Activated naive CD8-positive, alpha-beta T cell treated with anti-CD3 and anti-CD28 coated beads for 36 hours (primary cell): ENCODE data around the gene FAM241A. TPM values are rescaled to one million over a fixed set of nuclear protein-coding genes. Genes with fewer than 3 reads are reported as not detected.

Experiments used
- DNase-seq: peaks from one replicate; pipeline ENCODE4 v3.0.0; 2021
- H3K27ac Mint-ChIP-seq: one replicate; pipeline ENCODE4 v1.8.0; 2022; ENCODE audit warnings: mild to moderate bottlenecking, moderate library complexity, mixed read lengths
- H3K27me3 Mint-ChIP-seq: one replicate; pipeline ENCODE4 v1.8.0; 2022; ENCODE audit warnings: mild to moderate bottlenecking, mixed read lengths
- H3K36me3 Mint-ChIP-seq: one replicate; pipeline ENCODE4 v1.8.0; 2021; ENCODE audit warnings: mild to moderate bottlenecking, mixed read lengths
- H3K4me1 Mint-ChIP-seq: one replicate; pipeline ENCODE4 v1.8.0; 2021; ENCODE audit warnings: mixed read lengths
- H3K4me3 Mint-ChIP-seq: one replicate; pipeline ENCODE4 v1.8.0; 2022; ENCODE audit warnings: mild to moderate bottlenecking, moderate library complexity, mixed read lengths
- H3K9me3 Mint-ChIP-seq: one replicate; pipeline ENCODE4 v1.8.0; 2022; ENCODE audit warnings: mixed read lengths
- total RNA-seq, 2 experiments: library from RNA; stranded (reverse); gene quantifications; one replicate each; pipeline ENCODE4 v1.2.3, GENCODE V29; 2021

Gene FAM241A
- total RNA-seq, 2 experiments from 2014 or later: 7.4 to 7.5 TPM

DNA sequence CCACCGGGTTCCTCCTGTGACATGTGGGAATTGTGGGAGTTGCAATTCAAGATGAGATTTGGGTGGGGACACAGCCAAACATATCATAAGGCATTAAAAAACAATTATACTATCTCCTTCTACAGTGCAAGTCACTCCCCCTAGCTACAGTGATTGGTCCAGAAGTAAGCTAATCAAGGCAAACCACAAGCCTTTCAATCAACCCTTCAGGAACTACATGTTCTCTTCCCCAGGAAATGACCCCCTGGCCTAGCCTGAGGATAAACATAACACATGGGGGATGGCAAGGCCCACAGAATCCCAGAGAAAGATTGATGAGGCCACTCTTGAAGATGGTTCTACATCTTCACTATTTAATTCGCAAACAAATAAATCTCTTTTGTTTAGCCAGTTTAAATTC is 25.2 kb upstream of the FAM241A start:
- no peak for DNase-seq
- Mint-ChIP-seq H3K9me3 (peaks cover 5% of the 10 kb centered on the region), H3K36me3 (peaks cover 6% of the 10 kb centered on the region), H3K4me3 (peak overlapping the region; percentile 12), H3K4me1 (peaks cover 21% of the 10 kb centered on the region), H3K27ac (peak overlapping the region; percentile 97), H3K27me3 (peaks cover 9% of the 10 kb centered on the region)

DNA sequence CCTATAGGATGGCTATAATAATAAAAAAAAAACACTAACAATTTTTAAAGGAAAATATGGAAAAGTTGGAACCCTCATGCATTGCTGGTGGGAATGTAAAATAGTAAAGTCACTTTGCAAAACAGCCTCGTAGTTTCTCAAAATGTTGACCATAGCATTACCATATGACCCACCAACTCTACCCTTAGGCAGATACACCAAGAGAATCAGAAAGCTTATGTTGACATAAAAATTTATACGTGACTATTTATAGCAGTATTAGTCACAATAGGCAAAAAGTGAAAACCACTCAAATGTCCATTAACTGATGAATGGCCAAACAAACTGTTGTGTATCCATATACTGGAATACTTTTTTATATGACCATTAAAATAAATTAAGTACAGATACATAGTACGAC is 19.8 kb upstream of the FAM241A start:
- Mint-ChIP-seq H3K4me3 (no peak overlapping the region), H3K9me3 (peaks cover 2% of the 10 kb centered on the region), H3K27me3 (peaks cover 13% of the 10 kb centered on the region), H3K27ac (no peak overlapping the region), H3K36me3 (peaks cover 3% of the 10 kb centered on the region), H3K4me1 (peaks cover 7% of the 10 kb centered on the region)
- no peak for DNase-seq

DNA sequence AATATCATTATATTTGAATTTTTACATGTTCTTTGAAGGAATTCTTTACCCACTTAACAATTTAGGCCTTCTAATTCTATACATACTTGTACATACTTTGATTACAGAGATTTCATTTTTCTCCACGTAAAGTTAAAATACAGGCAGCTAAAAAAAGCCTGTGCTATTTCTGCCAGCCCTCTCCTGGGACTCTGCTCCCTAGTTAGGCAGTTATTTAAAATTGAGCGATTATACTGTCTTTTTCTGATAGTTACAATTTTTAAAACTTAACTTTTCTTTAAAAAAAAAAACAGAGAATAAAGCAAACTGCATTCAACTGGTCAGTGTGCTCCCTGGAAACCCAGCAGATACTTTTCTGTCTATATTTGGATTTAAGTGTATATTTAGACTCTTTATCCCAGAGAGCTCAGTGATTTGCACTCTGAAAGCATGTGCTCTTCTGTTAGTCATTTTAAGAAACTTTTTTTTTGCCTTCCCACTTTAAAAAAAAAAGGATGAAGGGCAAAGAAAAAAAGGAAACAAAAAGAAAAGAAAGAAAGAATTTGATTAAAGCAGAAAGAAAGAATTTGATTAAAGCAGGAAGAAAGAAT is 18.1 kb upstream of the FAM241A start:
- no peak overlapping the region for H3K27ac Mint-ChIP-seq
- peaks cover 5% of the 10 kb centered on the region for H3K4me1 Mint-ChIP-seq
- no peak overlapping the region for H3K4me3 Mint-ChIP-seq
- peaks cover 13% of the 10 kb centered on the region for H3K27me3 Mint-ChIP-seq
- H3K36me3 Mint-ChIP-seq: no peaks in the 10 kb centered on the region
- no peak for DNase-seq
- no peaks in the 10 kb centered on the region for H3K9me3 Mint-ChIP-seq

DNA sequence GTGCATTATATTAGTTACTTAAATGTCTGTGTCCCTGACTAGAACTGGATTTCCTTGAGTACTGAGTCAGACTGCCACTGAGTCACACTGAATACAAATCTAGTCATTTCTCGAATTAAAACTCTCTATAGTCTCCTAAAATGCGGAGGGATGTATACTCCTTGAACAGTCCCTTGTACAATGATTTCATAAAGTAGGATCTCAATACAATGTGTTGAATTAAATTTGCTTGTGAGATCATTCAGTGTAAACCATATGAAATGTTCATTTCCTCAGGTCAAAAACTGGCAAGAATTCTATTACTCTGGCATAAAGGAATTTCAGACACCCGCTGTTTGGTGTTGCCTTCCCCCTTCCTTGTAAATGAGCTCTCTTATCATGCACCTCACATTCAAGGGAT is 17.5 kb upstream of the FAM241A start:
- Mint-ChIP-seq H3K9me3 (no peaks in the 10 kb centered on the region), H3K4me3 (no peak overlapping the region), H3K36me3 (no peaks in the 10 kb centered on the region), H3K27ac (no peak overlapping the region), H3K4me1 (peaks cover 5% of the 10 kb centered on the region), H3K27me3 (peaks cover 13% of the 10 kb centered on the region)
- DNase-seq: no peak

DNA sequence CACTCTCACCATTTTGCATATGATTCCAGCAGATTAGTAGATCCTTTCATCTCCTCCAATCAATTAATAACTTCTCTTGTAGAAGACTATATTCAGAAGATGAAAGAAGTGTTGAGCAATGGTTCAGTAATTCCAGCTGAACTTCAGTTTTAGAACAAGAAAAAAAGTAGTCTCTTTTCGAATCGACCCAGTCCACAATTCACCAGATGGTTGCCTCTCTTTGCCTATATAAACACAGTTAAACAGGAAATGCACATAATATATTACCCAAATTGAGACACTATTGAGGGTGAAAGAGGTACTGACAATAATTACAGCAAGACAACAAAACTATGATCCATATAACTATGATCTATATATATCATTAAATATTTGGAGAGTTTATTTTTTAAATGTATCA is 16.8 kb upstream of the FAM241A start:
- no peak for DNase-seq
- Mint-ChIP-seq H3K9me3 (no peaks in the 10 kb centered on the region), H3K36me3 (no peaks in the 10 kb centered on the region), H3K4me3 (no peak overlapping the region), H3K4me1 (peaks cover 5% of the 10 kb centered on the region), H3K27me3 (peaks cover 17% of the 10 kb centered on the region), H3K27ac (no peak overlapping the region)

DNA sequence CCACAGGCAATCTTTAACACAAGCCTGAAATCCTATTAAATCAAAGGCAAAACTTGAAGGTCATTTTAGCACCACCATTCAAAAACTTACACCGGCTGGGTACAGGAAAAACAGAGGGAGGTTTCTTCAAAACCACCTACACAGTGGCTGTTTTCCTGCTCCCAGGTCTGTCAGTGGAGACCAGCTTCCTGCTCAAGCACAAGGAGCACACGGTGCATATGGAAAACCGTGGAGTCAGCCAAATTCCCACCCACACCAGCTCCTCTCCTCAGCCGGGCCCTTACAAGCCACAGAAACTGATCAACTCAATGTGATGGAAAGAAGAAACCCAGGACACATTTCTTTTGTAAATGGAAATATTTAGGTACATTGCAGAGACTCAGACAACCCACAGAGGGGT is 14.3 kb upstream of the FAM241A start:
- Mint-ChIP-seq H3K9me3 (no peaks in the 10 kb centered on the region), H3K27me3 (peaks cover 5% of the 10 kb centered on the region), H3K27ac (no peak overlapping the region), H3K4me3 (no peak overlapping the region), H3K36me3 (no peaks in the 10 kb centered on the region), H3K4me1 (peaks cover 5% of the 10 kb centered on the region)
- DNase-seq: no peak

DNA sequence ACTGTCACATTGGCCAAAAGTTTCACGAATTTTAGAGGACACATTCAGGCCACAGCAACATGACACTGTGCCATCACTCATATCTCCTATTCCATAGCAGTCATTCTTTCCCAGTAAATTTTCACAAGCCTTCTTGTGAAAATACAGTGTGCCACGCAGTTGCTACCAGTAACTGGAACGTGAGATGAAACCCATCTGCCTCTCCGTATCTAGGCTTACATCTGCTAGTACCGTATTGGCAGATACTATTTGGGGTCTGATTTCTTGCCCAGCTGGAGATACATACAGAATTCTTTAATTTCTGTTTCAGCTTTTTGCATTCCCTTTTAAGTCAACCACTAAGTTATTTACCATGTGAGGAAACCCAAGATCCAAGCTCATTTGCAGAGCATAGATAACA is 8.7 kb upstream of the FAM241A start:
- Mint-ChIP-seq H3K4me3 (no peak overlapping the region), H3K4me1 (no peaks in the 10 kb centered on the region), H3K27me3 (peaks cover 4% of the 10 kb centered on the region), H3K9me3 (no peaks in the 10 kb centered on the region), H3K27ac (no peak overlapping the region), H3K36me3 (no peaks in the 10 kb centered on the region)
- DNase-seq: no peak

DNA sequence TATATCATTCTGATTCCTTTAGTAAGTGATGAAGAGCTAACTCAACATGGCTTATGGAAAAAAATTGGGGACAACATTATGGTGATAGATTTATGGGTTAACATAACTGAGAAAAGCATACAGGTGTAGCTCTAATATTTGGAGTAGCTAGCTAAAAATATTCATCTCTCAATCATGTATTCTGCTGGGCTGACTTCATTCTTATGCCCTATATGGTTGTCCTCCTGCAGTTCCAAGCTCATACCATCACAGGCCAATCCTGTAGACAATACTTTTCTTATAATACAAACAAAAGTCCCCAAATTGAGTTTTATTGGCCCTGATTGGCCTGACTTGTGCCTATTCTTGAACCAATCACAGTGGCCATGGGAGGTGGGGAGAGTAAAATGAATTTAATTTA is 6.7 kb upstream of the FAM241A start:
- DNase-seq: no peak
- no peaks in the 10 kb centered on the region for H3K27me3 Mint-ChIP-seq
- H3K9me3 Mint-ChIP-seq: no peaks in the 10 kb centered on the region
- H3K36me3 Mint-ChIP-seq: no peaks in the 10 kb centered on the region
- H3K4me1 Mint-ChIP-seq: no peaks in the 10 kb centered on the region
- H3K27ac Mint-ChIP-seq: no peak overlapping the region
- no peak overlapping the region for H3K4me3 Mint-ChIP-seq

DNA sequence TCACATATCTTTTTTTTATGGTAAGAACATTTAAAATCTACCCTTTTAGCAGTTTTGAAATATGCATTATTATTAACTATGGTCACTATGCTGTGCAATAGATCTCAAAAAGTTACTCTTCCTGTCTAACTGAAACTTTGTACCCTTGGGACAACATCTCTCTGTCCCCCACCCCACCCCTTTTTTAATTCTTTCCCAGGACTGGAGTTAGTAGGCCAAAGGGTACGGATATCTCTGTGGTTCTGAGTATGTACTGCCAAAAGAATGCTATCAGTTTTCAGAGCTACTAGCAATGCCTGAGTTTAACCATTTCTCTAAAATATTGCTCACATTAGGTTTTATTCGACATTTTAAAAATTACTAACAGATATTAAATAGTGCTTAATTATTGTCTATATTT is 4.7 kb upstream of the FAM241A start:
- Mint-ChIP-seq H3K36me3 (no peaks in the 10 kb centered on the region), H3K4me1 (peaks cover 7% of the 10 kb centered on the region), H3K9me3 (no peaks in the 10 kb centered on the region), H3K27me3 (no peaks in the 10 kb centered on the region), H3K4me3 (no peak overlapping the region), H3K27ac (no peak overlapping the region)
- no peak for DNase-seq

DNA sequence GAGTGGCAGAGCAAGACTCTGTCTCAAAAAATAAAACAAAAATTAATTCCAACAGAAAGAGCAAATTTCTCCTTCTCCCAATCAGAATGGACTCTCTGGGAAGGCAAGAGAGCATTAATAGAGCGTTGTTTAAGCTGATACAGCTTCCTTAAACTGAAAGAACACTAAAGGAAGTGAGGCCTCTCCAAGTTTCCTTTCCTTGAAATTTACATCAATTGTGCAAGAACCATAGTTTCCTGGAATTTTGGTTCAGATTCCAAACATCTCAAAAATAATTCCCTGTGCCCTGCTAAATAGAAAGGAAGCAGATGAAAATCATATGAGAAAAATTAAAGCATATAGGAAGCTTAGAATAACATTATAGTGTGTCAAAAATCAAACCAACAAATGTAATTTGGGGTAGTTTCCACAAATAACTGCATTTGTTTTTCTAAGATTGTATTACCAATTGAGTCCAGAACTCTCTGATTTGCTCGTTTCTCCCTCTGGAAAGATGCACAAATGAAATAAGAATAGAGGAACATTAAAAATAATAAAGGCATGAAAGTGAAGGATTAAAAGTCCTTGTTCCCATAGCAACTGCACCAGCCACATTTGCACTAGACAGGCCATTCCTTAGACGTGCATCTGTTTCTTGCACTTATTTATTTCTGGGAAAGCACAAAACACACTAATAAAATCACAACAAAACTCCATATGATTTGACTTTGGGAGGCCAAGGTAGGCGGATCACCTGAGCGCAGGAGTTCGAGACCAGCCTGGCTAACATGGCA is 3.7 kb upstream of the FAM241A start:
- H3K27ac Mint-ChIP-seq: no peak overlapping the region
- H3K9me3 Mint-ChIP-seq: no peaks in the 10 kb centered on the region
- H3K36me3 Mint-ChIP-seq: peaks cover 5% of the 10 kb centered on the region
- no peak overlapping the region for H3K4me3 Mint-ChIP-seq
- peaks cover 7% of the 10 kb centered on the region for H3K4me1 Mint-ChIP-seq
- H3K27me3 Mint-ChIP-seq: no peaks in the 10 kb centered on the region
- DNase-seq: no peak

DNA sequence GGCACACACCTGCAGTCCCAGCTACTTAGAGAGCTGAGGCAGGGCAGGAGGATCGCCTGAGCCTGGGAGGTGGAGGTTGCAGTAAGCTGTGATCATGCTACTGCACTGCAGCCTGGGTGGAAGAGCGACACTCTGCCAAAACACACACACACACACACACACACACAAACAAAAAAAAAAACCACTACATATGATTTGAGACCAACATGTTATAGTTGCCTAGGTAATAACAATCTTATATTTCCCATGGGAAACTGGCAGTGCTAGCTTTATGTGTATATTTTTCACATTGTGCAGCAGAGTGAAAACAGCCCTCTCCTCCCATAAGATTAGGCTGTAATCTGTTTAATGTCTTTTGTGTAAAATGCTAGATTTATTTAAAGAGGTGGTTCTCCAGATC is 3.1 kb upstream of the FAM241A start:
- Mint-ChIP-seq H3K36me3 (peaks cover 11% of the 10 kb centered on the region), H3K9me3 (no peaks in the 10 kb centered on the region), H3K4me1 (peaks cover 9% of the 10 kb centered on the region), H3K27ac (no peak overlapping the region), H3K4me3 (no peak overlapping the region), H3K27me3 (no peaks in the 10 kb centered on the region)
- no peak for DNase-seq

DNA sequence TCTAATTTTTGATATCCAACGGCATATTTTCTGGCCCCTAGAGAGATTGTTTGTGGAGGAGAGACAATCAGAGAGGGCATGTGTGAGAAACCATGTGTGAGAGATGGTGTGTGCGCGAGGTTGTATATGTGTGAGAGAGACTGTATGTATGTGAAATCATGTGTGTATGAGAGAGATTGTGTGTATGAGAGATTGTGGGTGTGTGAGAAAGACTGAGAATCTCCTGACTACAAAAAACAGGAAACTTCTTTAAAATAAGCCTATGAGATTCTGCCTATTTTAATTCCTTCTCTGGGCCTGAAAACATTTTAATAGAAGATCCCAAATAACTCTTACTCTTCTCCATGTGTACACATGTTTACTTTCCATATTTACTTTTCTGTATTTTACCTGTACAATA is 1.5 kb upstream of the FAM241A start:
- H3K36me3 Mint-ChIP-seq: peaks cover 22% of the 10 kb centered on the region
- peaks cover 24% of the 10 kb centered on the region for H3K4me1 Mint-ChIP-seq
- no peaks in the 10 kb centered on the region for H3K27me3 Mint-ChIP-seq
- DNase-seq: no peak
- no peak overlapping the region for H3K27ac Mint-ChIP-seq
- H3K9me3 Mint-ChIP-seq: no peaks in the 10 kb centered on the region
- no peak overlapping the region for H3K4me3 Mint-ChIP-seq

DNA sequence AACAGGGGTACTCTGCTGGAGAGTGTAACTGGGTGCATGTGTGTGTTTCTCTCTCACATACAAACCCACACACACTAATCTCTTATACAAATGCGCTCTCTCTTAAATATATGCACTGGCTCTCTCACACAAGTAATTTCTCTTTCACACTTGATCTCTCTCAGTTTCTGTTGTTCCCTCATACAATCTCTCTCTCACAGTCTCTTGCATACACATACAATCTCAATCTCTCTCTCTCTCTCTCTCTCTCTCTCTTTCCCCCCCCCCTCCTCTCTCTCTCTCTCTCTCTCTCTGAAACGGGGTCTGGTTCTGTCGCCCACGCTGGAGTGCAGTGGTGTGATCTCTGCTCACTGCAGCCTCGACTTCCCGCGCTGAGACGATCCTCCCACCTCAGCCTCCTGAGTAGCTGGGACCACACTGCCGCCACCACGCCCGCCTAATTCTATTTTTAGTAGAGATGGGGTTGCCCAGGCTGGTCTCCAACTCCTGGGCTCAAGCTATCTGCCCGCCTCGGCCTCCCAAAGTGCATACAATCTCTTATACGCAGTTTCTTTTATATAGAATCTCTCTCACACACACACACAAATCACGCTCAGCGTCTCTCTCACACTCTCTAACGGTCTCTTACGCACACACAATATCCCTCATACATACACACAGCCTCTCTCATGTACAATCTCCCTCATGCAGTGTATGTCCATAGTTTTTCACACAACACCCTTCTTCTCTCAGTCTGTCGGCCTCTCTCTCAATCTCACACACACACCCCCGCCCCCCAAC is 518 bp upstream of the FAM241A start:
- Mint-ChIP-seq H3K27me3 (no peaks in the 10 kb centered on the region), H3K4me3 (peak overlapping the region; percentile 69), H3K9me3 (no peaks in the 10 kb centered on the region), H3K27ac (peak overlapping the region; percentile 40), H3K4me1 (peaks cover 29% of the 10 kb centered on the region), H3K36me3 (peaks cover 23% of the 10 kb centered on the region)
- no peak for DNase-seq

DNA sequence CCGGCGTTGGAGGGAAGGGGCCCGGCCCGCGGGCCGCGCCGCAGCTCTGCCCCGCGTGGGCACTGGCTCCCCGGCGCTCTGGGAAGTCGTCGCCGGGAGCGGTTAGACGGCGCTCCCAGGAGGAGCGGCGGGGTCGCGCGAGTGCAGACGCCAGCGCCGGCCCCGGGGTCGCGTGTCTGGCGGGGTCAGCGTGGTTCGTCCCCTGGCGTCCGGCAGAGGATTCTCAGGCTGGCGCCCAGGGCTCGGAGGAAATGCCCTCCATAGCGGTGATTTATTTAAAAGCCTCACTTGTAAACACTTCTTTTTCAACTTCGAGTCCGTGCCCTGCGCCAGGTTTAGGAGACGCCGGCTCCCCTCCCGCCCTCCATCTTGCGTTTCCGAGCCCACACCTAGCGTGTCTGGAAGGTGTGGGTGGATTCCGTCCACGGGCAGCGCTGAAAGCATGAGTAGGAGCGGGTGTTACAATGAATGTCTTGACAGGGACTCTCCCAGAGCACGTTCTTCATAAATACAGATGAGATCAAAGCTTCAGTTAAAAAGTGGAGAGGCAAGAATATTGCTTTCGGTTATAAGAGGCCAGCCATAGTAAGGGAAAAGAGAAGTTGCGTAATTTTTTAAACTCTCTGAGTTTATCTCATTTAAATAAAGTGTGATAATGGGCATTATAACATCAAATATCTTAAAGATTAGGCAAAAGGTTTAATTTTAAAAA is 692 bp downstream of the FAM241A start:
- peak overlapping the region; percentile 93 for H3K4me3 Mint-ChIP-seq
- H3K4me1 Mint-ChIP-seq: peaks cover 36% of the 10 kb centered on the region
- DNase-seq: peak; percentile 83
- no peaks in the 10 kb centered on the region for H3K9me3 Mint-ChIP-seq
- no peaks in the 10 kb centered on the region for H3K27me3 Mint-ChIP-seq
- H3K27ac Mint-ChIP-seq: peak overlapping the region; percentile 91
- peaks cover 27% of the 10 kb centered on the region for H3K36me3 Mint-ChIP-seq

DNA sequence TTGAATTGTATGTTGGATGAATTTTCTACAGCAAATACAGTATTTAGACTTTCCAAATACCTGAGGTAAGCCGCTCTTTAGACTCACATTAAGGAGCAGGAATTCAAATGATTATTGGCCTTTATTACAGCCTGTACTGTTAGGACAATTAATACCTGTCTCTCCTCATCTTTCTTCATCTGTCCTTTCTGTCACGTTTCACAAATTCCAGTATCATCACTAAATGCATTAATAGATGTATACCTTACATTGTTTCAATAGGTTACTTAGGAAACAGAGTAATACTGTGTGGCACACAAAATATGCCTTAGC is 1.2 kb downstream of the FAM241A start:
- Mint-ChIP-seq H3K36me3 (peaks cover 32% of the 10 kb centered on the region), H3K9me3 (no peaks in the 10 kb centered on the region), H3K4me3 (peak overlapping the region; percentile 93), H3K27me3 (no peaks in the 10 kb centered on the region), H3K4me1 (peaks cover 40% of the 10 kb centered on the region), H3K27ac (peak overlapping the region; percentile 91)
- DNase-seq: no peak
